Endometrial microvascular endothelial cells (primary cell): ENCODE results near the gene GUCD1. TPM values are rescaled to one million over a fixed set of nuclear protein-coding genes. Genes with fewer than 3 reads are reported as not detected.
"Not testable (repeated sequence)": the region's sequence is repeated elsewhere in the genome, so short reads cannot be mapped to it uniquely, and the experiment has no call there.

Source experiments
- in situ Hi-C: cut with HindIII; loops from 2 replicates; pipeline ENCODE4 v1.10.0; 2017; ENCODE audit warnings: low sequenced_read_pairs, low pct_unique_long_range_greater_than_20kb; ENCODE audit errors: inconsistent ontology term
- total RNA-seq: library from RNA; depleted of rRNA; stranded (reverse); fragments of >200 nt; gene quantifications from one replicate; pipeline ENCODE4 v1.2.3, GENCODE V29; 2015; ENCODE audit errors: inconsistent ontology term

Gene GUCD1
- total RNA-seq, 1 donor from 2014 or later: 152 TPM

GRCh38 chr22:24543185-24543601 is 11.7 kb downstream of the GUCD1 start:
- in situ Hi-C loops: no loop called here

DNA sequence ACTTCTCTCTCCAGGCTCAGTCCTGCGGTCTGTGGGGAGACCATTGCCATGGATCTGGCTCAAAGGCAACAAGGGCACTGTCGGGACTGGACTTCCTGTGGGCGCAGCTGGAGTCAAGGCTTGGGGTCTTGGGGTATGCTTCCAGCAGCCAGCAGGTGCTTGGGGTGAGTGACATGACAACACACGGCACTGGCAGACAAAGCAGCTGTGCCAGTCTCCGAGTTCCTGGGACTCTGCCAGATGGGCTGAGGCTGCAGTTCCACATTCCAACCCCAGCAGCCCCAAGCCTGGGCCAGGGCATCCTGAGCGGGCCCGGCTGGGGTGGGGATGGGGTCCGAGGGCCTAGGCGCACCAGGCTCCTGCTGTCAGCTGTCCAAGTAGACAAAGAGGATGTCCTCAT is 12.3 kb downstream of the GUCD1 start:
- in situ Hi-C loops: no loop called here

DNA sequence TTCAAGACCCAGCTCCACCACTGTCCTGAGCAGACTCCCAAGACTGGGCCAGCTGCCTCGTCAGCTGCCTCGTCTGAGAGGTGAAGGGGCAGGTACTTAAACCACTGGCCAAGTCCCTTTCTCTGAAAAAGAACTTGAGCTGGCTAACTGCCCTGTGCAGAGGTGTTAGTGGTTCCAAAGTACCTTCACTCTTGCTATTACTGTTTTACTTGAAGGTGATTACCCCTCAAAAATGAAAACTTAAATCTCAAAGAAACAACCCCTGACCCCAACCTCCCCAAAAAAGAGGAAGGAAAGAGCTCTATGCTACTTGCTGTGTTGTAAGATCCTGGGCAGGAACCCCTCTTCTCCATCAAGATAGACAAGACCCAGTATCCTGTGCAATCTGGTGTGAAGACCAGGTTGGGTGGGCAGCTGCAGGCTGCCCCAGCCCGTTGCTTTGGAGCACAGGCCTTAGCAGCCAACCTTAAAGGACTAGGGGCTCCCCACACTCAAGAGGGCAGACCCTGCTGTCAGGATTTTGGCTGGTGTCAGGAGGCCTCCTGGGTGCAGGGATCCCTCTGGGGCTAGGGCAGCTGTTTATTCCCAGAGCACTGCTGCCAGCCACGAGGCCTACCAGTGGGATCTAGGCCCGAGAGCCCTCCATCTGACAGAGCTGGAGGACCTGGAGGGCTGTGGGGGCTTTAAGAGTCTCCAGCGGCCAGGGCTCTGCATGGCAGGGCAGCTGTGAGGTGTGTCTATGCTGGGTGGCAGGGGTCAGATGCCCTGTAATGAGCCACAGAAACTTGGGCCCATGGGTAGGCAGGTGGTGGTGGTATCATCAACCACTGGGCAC is 13.0 kb downstream of the GUCD1 start:
- in situ Hi-C loops: no loop called here

GRCh38 chr22:24540470-24540869 is 14.5 kb downstream of the GUCD1 start:
- in situ Hi-C loops: no loop called here

GRCh38 chr22:24536089-24536488 is 18.8 kb downstream of the GUCD1 start:
- in situ Hi-C loops: no loop called here

- in situ Hi-C loops: no loop called here
Observed at GRCh38 chr22:24535348-24535747, 19.6 kb downstream of the GUCD1 start.

- in situ Hi-C loops: no loop called here
Observed at GRCh38 chr22:24532075-24532474, 22.9 kb downstream of the GUCD1 start.

GRCh38 chr22:24530968-24531367 is 24.0 kb downstream of the GUCD1 start:
- in situ Hi-C loops: not testable (repeated sequence)

- in situ Hi-C loops: no loop called here
Observed at GRCh38 chr22:24529898-24530297, 25.0 kb downstream of the GUCD1 start.

DNA sequence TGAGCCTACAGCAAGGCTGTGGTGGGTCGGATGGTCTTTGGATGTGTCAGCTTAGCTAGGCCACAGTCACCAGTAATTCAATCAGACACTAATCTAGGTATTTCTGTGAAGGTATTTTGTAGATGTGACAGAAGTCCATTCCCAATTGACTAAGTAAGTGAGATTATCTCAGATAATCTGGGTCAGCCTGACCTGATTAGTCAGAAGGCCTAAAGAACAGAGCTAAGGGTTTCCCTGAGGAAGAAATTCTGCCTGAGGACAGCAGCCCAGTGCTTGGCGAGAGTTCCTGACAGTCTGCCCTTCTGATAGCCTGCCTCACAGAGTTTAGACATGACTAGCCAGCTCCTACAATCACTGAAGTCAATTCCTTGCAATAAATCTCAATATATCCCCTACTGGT is 28.7 kb downstream of the GUCD1 start:
- in situ Hi-C loops: no loop called here

- in situ Hi-C loops: no loop called here
Observed at GRCh38 chr22:24525416-24526037, 29.4 kb downstream of the GUCD1 start.

- in situ Hi-C loops: no loop called here
Observed at GRCh38 chr22:24523873-24524272, 31.1 kb downstream of the GUCD1 start.

DNA sequence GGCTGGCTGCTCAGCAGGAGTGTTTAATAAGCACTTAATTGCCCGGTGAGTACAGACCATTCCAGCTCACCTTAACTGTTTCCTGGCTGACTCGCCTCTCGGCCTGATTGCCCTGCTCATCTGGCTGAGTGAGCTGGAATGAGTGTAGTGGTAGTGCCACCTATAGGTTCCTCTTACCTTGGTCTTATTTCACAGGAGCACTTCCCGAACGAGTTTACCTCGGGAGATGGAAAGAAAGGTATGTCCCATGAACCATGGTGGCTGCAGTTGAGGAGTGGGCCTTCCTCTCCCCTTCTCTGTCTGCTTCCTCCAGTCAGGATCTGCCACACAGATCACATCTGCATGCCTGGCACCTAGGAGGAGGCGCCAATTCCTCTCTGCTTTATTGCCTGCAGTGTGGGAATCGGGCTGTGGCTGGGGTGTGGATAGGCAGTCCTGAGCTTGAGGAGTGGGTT is 33.1 kb downstream of the GUCD1 start:
- in situ Hi-C loops: no loop called here

GRCh38 chr22:24519496-24519895 is 35.4 kb downstream of the GUCD1 start:
- in situ Hi-C loops: no loop called here

GRCh38 chr22:24518771-24519485 is 36.0 kb downstream of the GUCD1 start:
- in situ Hi-C loops: no loop called here

DNA sequence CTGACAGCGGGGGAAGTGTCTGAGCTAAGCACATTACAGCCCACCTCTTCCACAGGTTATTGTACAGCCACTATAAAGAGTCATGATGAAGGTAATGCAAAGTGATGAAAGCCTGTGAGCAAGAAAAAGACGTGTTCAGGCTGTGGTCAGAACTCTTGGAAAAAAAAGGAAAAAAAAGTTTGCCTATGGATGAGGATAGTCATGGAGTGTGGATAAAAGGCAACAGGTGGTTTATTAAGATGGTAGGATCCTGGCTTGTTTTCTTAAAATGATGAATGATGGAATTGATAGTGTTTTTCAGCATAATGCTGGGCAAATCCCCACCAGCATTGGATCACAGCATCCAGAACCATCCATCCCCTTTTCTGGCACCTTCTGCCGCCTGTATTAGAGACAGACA is 36.7 kb downstream of the GUCD1 start:
- in situ Hi-C loops: no loop called here

DNA sequence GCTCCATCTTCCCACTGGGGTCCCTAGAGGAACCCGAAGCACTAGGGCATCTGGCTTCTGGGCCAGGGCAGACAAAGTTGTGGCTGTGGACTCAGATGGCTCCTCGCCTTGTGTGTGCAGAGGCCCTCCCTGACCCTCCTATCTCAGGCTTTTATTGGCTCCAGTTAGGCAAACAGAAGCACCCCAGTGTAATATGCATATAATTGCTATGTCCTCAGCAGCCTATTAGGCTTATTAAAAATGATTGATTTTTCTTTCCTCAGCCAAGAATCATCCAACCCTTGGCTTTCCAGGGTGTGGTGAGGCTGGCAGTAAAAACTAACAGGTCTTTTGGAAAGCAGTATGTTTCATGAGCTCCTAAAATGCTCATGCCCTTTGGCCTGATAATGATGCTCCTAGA is 37.5 kb downstream of the GUCD1 start:
- in situ Hi-C loops: no loop called here

- in situ Hi-C loops: no loop called here
Observed at GRCh38 chr22:24516301-24516737, 38.6 kb downstream of the GUCD1 start.

- in situ Hi-C loops: no loop called here
Observed at GRCh38 chr22:24515027-24515338, 40.0 kb downstream of the GUCD1 start.
